ENCODE data around the gene PPARG.

DNA sequence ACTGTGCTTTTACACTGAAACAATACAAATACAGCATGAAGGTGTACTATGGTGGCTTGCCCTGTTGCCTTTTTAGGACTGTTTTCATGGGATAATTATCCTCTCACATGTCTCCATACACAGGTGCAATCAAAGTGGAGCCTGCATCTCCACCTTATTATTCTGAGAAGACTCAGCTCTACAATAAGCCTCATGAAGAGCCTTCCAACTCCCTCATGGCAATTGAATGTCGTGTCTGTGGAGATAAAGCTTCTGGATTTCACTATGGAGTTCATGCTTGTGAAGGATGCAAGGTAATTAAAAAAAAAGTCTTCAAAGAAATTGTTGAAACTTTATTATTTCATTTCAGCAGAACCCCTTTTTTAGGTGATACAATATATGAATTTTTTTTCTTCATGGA, 92.3 kb downstream of the PPARG start:
- TF ChIP-seq, protein P1, sequence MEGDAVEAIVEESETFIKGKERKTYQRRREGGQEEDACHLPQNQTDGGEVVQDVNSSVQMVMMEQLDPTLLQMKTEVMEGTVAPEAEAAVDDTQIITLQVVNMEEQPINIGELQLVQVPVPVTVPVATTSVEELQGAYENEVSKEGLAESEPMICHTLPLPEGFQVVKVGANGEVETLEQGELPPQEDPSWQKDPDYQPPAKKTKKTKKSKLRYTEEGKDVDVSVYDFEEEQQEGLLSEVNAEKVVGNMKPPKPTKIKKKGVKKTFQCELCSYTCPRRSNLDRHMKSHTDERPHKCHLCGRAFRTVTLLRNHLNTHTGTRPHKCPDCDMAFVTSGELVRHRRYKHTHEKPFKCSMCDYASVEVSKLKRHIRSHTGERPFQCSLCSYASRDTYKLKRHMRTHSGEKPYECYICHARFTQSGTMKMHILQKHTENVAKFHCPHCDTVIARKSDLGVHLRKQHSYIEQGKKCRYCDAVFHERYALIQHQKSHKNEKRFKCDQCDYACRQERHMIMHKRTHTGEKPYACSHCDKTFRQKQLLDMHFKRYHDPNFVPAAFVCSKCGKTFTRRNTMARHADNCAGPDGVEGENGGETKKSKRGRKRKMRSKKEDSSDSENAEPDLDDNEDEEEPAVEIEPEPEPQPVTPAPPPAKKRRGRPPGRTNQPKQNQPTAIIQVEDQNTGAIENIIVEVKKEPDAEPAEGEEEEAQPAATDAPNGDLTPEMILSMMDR (IDR thresholded peaks at IDR 0.05): no peak
- TF ChIP-seq POLR2A (IDR thresholded peaks at IDR 0.05): no peak

All from body of pancreas (tissue), 4 donors.